HEK293 (cell line): Measurements from ENCODE around the gene OR56A3.

Source experiments
- CTCF ChIA-PET: fragments of 350-600 bp; formaldehyde crosslinking; extraction: SDS; loops from one replicate; lab custom pipeline; 2021; ENCODE audit warnings: antibody characterized with exemption; lab: Yijun Ruan, JAX
- POLR2A ChIA-PET: fragments of 300-600 bp; formaldehyde crosslinking; extraction: SDS; loops from one replicate; lab custom pipeline; 2020; ENCODE audit warnings: antibody characterized with exemption, inconsistent platforms; lab: Yijun Ruan, JAX
- H3K27ac ChIP-seq: fragments of 200-500 bp; sonication (Bioruptor generic); 2 replicates; pipeline ENCODE4 v1.5.1; 2014; ENCODE audit warnings: low read depth, low read length, control low read depth, inconsistent platforms; ENCODE audit errors: extremely low read depth
- H3K36me3 ChIP-seq, 2 experiments: fragments of 200-500 bp in 1 of 2; sonication (Bioruptor generic) in 1 of 2; 1 replicate in 1 of 2; 2 replicates in 1 of 2; pipeline ENCODE4 v1.5.1; 2014 to 2017; ENCODE audit warnings: inconsistent platforms in 2 of 2, low read length in 2 of 2; ENCODE audit not compliant: control insufficient read depth in 2 of 2, insufficient read depth in 1 of 2
- H3K4me1 ChIP-seq: fragments of 200-500 bp; sonication (Bioruptor generic); 2 replicates; pipeline ENCODE4 v1.5.1; 2014; ENCODE audit warnings: mild to moderate bottlenecking, low read length, inconsistent platforms; ENCODE audit not compliant: control insufficient read depth, insufficient read depth
- H3K4me3 ChIP-seq: 2 replicates; pipeline ENCODE4 v1.5.1; 2011; ENCODE audit warnings: low read depth, mild to moderate bottlenecking, control low read depth, low read length, moderate library complexity
- H3K9me3 ChIP-seq: fragments of 200-500 bp; sonication (Bioruptor generic); 2 replicates; pipeline ENCODE4 v1.5.1; 2014; ENCODE audit warnings: low read depth, low read length, inconsistent platforms; ENCODE audit not compliant: control insufficient read depth, insufficient read depth
- GLI2 ChIP-seq: fragments of 450-650 bp; formaldehyde crosslinking; IDR thresholded peaks from 2 replicates; pipeline ENCODE4; 2017; ENCODE audit warnings: missing biosample characterization, missing genetic modification characterization, low read depth, borderline replicate concordance
- GLIS2 ChIP-seq: fragments of 450-650 bp; formaldehyde crosslinking; IDR thresholded peaks from 2 replicates; pipeline ENCODE4 v1.5.1; 2016; ENCODE audit warnings: missing biosample characterization, missing genetic modification characterization
- HOXD13 ChIP-seq: sonication (generic); formaldehyde crosslinking; IDR thresholded peaks from 2 replicates; pipeline ENCODE4 v1.8.0; 2022; ENCODE audit warnings: missing genetic modification reagents, borderline replicate concordance
- KLF7 ChIP-seq: fragments of 450-650 bp; formaldehyde crosslinking; IDR thresholded peaks from 2 replicates; pipeline ENCODE4 v1.5.1; 2016; ENCODE audit warnings: missing biosample characterization, missing genetic modification characterization, borderline replicate concordance
- MYNN ChIP-seq: fragments of 450-650 bp; formaldehyde crosslinking; IDR thresholded peaks from 2 replicates; pipeline ENCODE4 v1.5.1; 2016; ENCODE audit warnings: missing biosample characterization, missing genetic modification characterization, borderline replicate concordance
- OSR2 ChIP-seq: fragments of 450-650 bp; formaldehyde crosslinking; IDR thresholded peaks from 2 replicates; pipeline ENCODE4 v1.5.1; 2016; ENCODE audit warnings: missing biosample characterization, missing genetic modification characterization
- RBAK ChIP-seq: fragments of 450-650 bp; formaldehyde crosslinking; IDR thresholded peaks from 2 replicates; pipeline ENCODE4 v1.5.1; 2016; ENCODE audit warnings: missing biosample characterization, missing genetic modification characterization
- TCF7L2 ChIP-seq: IDR thresholded peaks from 2 replicates; pipeline ENCODE4 v1.6.1; 2011; ENCODE audit warnings: low read depth, mild to moderate bottlenecking, inconsistent platforms, low read length, moderate library complexity, borderline replicate concordance
- ZNF112 ChIP-seq: fragments of 450-650 bp; formaldehyde crosslinking; IDR thresholded peaks from 2 replicates; pipeline ENCODE4 v1.5.0; 2017; ENCODE audit warnings: missing biosample characterization, missing genetic modification characterization
- ZNF132 ChIP-seq: fragments of 450-650 bp; formaldehyde crosslinking; IDR thresholded peaks from 2 replicates; pipeline ENCODE4 v1.5.1; 2017; ENCODE audit warnings: missing biosample characterization, missing genetic modification characterization, borderline replicate concordance
- ZNF133 ChIP-seq: fragments of 450-650 bp; formaldehyde crosslinking; IDR thresholded peaks from 2 replicates; pipeline ENCODE4 v1.5.1; 2016; ENCODE audit warnings: missing biosample characterization, missing genetic modification characterization
- ZNF214 ChIP-seq: fragments of 450-650 bp; formaldehyde crosslinking; IDR thresholded peaks from 2 replicates; pipeline ENCODE4 v1.5.1; 2017; ENCODE audit warnings: missing biosample characterization, mild to moderate bottlenecking, missing genetic modification characterization, borderline replicate concordance
- ZNF324 ChIP-seq: fragments of 450-650 bp; formaldehyde crosslinking; IDR thresholded peaks from 2 replicates; pipeline ENCODE4 v1.5.1; 2016; ENCODE audit warnings: missing biosample characterization, missing genetic modification characterization
- ZNF366 ChIP-seq: fragments of 450-650 bp; formaldehyde crosslinking; conservative IDR thresholded peaks from 2 replicates; pipeline ENCODE4 v1.5.1; 2016; ENCODE audit warnings: missing biosample characterization, missing genetic modification characterization
- ZNF501 ChIP-seq: fragments of 450-650 bp; formaldehyde crosslinking; IDR thresholded peaks from 2 replicates; pipeline ENCODE4 v1.5.1; 2016; ENCODE audit warnings: missing biosample characterization, missing genetic modification characterization
- ZNF510 ChIP-seq: fragments of 450-650 bp; formaldehyde crosslinking; IDR thresholded peaks from 2 replicates; pipeline ENCODE4 v1.5.1; 2018; ENCODE audit warnings: mild to moderate bottlenecking, missing genetic modification characterization, missing biosample characterization; ENCODE audit not compliant: insufficient replicate concordance
- ZNF513 ChIP-seq: fragments of 450-650 bp; IDR thresholded peaks from 2 replicates; pipeline ENCODE4 v1.5.1; 2018; ENCODE audit warnings: missing biosample characterization, missing genetic modification characterization
- ZNF558 ChIP-seq: fragments of 450-650 bp; formaldehyde crosslinking; IDR thresholded peaks from 2 replicates; pipeline ENCODE4 v1.5.1; 2016; ENCODE audit warnings: missing biosample characterization, missing genetic modification characterization
- ZNF596 ChIP-seq: fragments of 450-650 bp; IDR thresholded peaks from 2 replicates; pipeline ENCODE4 v1.5.0; 2018; ENCODE audit warnings: missing biosample characterization, mild to moderate bottlenecking, missing genetic modification characterization, moderate library complexity
- ZNF658 ChIP-seq: fragments of 450-650 bp; formaldehyde crosslinking; IDR thresholded peaks from 2 replicates; pipeline ENCODE4; 2016; ENCODE audit warnings: missing biosample characterization, missing genetic modification characterization
- ZNF707 ChIP-seq: fragments of 450-650 bp; formaldehyde crosslinking; IDR thresholded peaks from 2 replicates; pipeline ENCODE4 v1.5.1; 2016; ENCODE audit warnings: missing biosample characterization, missing genetic modification characterization
- ZNF768 ChIP-seq: fragments of 450-650 bp; formaldehyde crosslinking; IDR thresholded peaks from 2 replicates; pipeline ENCODE4 v1.5.1; 2018; ENCODE audit warnings: missing biosample characterization, mild to moderate bottlenecking, missing genetic modification characterization
- TF ChIP-seq, protein P1 (sequence below): fragments of 450-650 bp; formaldehyde crosslinking; optimal IDR thresholded peaks from 2 replicates; pipeline ENCODE3; 2016; ENCODE audit warnings: missing biosample characterization, mild to moderate bottlenecking, missing genetic modification characterization
- TF ChIP-seq, protein P2 (sequence below): fragments of 450-650 bp; formaldehyde crosslinking; IDR thresholded peaks from 2 replicates; pipeline ENCODE4 v1.5.1; 2016; ENCODE audit warnings: missing biosample characterization, missing genetic modification characterization
- TF ChIP-seq, protein P3 (sequence below): fragments of 450-650 bp; formaldehyde crosslinking; conservative IDR thresholded peaks from 2 replicates; pipeline ENCODE4 v1.5.1; 2016; ENCODE audit warnings: low read depth, missing biosample characterization, missing genetic modification characterization
- TF ChIP-seq, protein P4 (sequence below): sonication (generic); formaldehyde crosslinking; IDR thresholded peaks from 2 replicates; pipeline ENCODE4 v1.8.1; 2022; ENCODE audit warnings: mild to moderate bottlenecking, moderate library complexity, missing genetic modification reagents

Gene OR56A3

DNA sequence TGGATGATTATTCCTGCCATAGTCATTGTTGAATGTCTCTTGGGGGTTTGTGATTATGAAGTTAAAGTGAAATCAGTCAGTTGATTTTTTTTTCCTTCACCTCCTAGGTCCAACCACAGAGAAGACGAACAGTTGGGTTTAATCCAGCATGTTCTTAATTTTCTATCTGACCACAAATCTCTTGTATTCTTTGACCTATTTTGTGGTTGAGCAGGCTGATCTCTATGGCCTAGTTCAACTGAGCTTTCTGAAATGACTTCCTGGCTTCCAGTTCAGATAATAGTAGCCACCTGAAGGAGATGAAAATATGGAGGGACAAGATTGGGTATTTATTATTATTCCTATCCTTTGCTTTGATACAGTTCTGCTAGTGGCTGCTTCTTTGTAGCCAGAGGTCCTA, 31.5 kb downstream of the OR56A3 start:
- ChIA-PET CTCF (no interaction called here), POLR2A (no interaction called here)
- H3K9me3 ChIP-seq: no peaks in the 10 kb centered on the region
- no peaks in the 10 kb centered on the region for H3K36me3 ChIP-seq
- no peaks in the 10 kb centered on the region for H3K4me1 ChIP-seq
- H3K4me3 ChIP-seq: no peak overlapping the region
- TF ChIP-seq, protein P1, sequence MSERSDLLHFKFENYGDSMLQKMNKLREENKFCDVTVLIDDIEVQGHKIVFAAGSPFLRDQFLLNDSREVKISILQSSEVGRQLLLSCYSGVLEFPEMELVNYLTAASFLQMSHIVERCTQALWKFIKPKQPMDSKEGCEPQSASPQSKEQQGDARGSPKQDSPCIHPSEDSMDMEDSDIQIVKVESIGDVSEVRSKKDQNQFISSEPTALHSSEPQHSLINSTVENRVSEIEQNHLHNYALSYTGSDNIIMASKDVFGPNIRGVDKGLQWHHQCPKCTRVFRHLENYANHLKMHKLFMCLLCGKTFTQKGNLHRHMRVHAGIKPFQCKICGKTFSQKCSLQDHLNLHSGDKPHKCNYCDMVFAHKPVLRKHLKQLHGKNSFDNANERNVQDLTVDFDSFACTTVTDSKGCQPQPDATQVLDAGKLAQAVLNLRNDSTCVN (tag by site-specific recombination): no peak
- TF ChIP-seq ZNF501: no peak
- TF ChIP-seq OSR2 (tag by site-specific recombination): no peak
- no peak for TF ChIP-seq ZNF214 (tag by site-specific recombination)
- TF ChIP-seq ZNF513 (tag by site-specific recombination): no peak
- no peak for TF ChIP-seq ZNF596 (tag by site-specific recombination)
- TF ChIP-seq ZNF133: no peak
- TF ChIP-seq, protein P2, sequence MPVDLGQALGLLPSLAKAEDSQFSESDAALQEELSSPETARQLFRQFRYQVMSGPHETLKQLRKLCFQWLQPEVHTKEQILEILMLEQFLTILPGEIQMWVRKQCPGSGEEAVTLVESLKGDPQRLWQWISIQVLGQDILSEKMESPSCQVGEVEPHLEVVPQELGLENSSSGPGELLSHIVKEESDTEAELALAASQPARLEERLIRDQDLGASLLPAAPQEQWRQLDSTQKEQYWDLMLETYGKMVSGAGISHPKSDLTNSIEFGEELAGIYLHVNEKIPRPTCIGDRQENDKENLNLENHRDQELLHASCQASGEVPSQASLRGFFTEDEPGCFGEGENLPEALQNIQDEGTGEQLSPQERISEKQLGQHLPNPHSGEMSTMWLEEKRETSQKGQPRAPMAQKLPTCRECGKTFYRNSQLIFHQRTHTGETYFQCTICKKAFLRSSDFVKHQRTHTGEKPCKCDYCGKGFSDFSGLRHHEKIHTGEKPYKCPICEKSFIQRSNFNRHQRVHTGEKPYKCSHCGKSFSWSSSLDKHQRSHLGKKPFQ (tag by site-specific recombination): no peak
- TF ChIP-seq RBAK (tag by site-specific recombination): no peak
- TF ChIP-seq ZNF132 (tag by site-specific recombination): no peak
- no peak for TF ChIP-seq GLIS2 (tag by site-specific recombination)
- TF ChIP-seq, protein P3, sequence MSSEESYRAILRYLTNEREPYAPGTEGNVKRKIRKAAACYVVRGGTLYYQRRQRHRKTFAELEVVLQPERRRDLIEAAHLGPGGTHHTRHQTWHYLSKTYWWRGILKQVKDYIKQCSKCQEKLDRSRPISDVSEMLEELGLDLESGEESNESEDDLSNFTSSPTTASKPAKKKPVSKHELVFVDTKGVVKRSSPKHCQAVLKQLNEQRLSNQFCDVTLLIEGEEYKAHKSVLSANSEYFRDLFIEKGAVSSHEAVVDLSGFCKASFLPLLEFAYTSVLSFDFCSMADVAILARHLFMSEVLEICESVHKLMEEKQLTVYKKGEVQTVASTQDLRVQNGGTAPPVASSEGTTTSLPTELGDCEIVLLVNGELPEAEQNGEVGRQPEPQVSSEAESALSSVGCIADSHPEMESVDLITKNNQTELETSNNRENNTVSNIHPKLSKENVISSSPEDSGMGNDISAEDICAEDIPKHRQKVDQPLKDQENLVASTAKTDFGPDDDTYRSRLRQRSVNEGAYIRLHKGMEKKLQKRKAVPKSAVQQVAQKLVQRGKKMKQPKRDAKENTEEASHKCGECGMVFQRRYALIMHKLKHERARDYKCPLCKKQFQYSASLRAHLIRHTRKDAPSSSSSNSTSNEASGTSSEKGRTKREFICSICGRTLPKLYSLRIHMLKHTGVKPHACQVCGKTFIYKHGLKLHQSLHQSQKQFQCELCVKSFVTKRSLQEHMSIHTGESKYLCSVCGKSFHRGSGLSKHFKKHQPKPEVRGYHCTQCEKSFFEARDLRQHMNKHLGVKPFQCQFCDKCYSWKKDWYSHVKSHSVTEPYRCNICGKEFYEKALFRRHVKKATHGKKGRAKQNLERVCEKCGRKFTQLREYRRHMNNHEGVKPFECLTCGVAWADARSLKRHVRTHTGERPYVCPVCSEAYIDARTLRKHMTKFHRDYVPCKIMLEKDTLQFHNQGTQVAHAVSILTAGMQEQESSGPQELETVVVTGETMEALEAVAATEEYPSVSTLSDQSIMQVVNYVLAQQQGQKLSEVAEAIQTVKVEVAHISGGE (tag by site-specific recombination): no peak
- TF ChIP-seq TCF7L2: no peak
- TF ChIP-seq, protein P4, sequence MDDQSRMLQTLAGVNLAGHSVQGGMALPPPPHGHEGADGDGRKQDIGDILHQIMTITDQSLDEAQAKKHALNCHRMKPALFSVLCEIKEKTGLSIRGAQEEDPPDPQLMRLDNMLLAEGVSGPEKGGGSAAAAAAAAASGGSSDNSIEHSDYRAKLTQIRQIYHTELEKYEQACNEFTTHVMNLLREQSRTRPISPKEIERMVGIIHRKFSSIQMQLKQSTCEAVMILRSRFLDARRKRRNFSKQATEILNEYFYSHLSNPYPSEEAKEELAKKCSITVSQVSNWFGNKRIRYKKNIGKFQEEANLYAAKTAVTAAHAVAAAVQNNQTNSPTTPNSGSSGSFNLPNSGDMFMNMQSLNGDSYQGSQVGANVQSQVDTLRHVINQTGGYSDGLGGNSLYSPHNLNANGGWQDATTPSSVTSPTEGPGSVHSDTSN (CRISPR knock-in tag): no peak
- TF ChIP-seq ZNF112: no peak
- no peak overlapping the region for H3K27ac ChIP-seq

- Histone ChIP-seq H3K4me3 (no peak overlapping the region), H3K9me3 (no peaks in the 10 kb centered on the region), H3K4me1 (no peaks in the 10 kb centered on the region)
- POLR2A ChIA-PET: no interaction called here
- TF ChIP-seq ZNF707 (no peak), ZNF366 (tag by site-specific recombination) (no peak), ZNF768 (tag by site-specific recombination) (no peak), ZNF558 (tag by site-specific recombination) (no peak), ZNF510 (tag by site-specific recombination) (no peak), HOXD13 (no peak), KLF7 (tag by site-specific recombination) (no peak), ZNF658 (tag by site-specific recombination) (no peak), MYNN (tag by site-specific recombination) (no peak), GLI2 (no peak), ZNF324 (tag by site-specific recombination) (no peak)
- TF ChIP-seq, protein P2 (tag by site-specific recombination): no peak
- TF ChIP-seq, all 188 proteins: peak for 0
- CTCF ChIA-PET: no interaction called here
- Histone ChIP-seq H3K27ac (no peak overlapping the region), H3K36me3 (no peaks in the 10 kb centered on the region)
Measured at GRCh38 chr11:5983443-5983842, 41.4 kb downstream of the OR56A3 start.
